ENCODE measurements around the gene DEPDC5.

The DEPDC5 gene

GRCh38 chr22:31926969-31927368 lies 173.2 kb downstream of the DEPDC5 start:
- DNase-seq (ENCODE audit: low read depth), result no peak

GRCh38 chr22:31927562-31927961 lies 173.7 kb downstream of the DEPDC5 start:
- no peak for DNase-seq (ENCODE audit: low read depth)

GRCh38 chr22:31929167-31929930 lies 175.5 kb downstream of the DEPDC5 start:
- no peak for DNase-seq (ENCODE audit: low read depth)

- no peak for DNase-seq (ENCODE audit: low read depth)
Observed at GRCh38 chr22:31932863-31933262, 179.0 kb downstream of the DEPDC5 start.

GRCh38 chr22:31933406-31933805 lies 179.6 kb downstream of the DEPDC5 start:
- no peak for DNase-seq (ENCODE audit: low read depth)

- no peak for DNase-seq (ENCODE audit: low read depth)
Observed at GRCh38 chr22:31933816-31934482, 180.1 kb downstream of the DEPDC5 start.

GRCh38 chr22:31935961-31936635 lies 182.3 kb downstream of the DEPDC5 start:
- DNase-seq (ENCODE audit: low read depth), result no peak

GRCh38 chr22:31937341-31937740 lies 183.5 kb downstream of the DEPDC5 start:
- DNase-seq (ENCODE audit: low read depth), result no peak

- DNase-seq (ENCODE audit: low read depth), result no peak
Observed at GRCh38 chr22:31938296-31938695, 184.5 kb downstream of the DEPDC5 start.

GRCh38 chr22:31940506-31940905 lies 186.7 kb downstream of the DEPDC5 start:
- DNase-seq (ENCODE audit: low read depth), result no peak

- DNase-seq (ENCODE audit: low read depth), result no peak
Observed at GRCh38 chr22:31942091-31942490, 188.3 kb downstream of the DEPDC5 start.

GRCh38 chr22:31943206-31943977 lies 189.6 kb downstream of the DEPDC5 start:
- no peak for DNase-seq (ENCODE audit: low read depth)

- peak; percentile 64 for DNase-seq (ENCODE audit: low read depth)
Observed at GRCh38 chr22:31943978-31944699, 190.3 kb downstream of the DEPDC5 start, which contains the start of gene YWHAH. TSS of gene YWHAH (plus strand) at chr22:31944535. CDS start at chr22:31944734, 199 bp downstream.

GRCh38 chr22:31944700-31945442 lies 191.1 kb downstream of the DEPDC5 start:
- DNase-seq (ENCODE audit: low read depth), result no peak

- DNase-seq (ENCODE audit: low read depth), result no peak
Observed at GRCh38 chr22:31945443-31945855, 191.6 kb downstream of the DEPDC5 start.

- DNase-seq (ENCODE audit: low read depth), result no peak
Observed at GRCh38 chr22:31945971-31946680, 192.3 kb downstream of the DEPDC5 start.

- DNase-seq (ENCODE audit: low read depth), result no peak
Observed at GRCh38 chr22:31947296-31947695, 193.5 kb downstream of the DEPDC5 start.

- DNase-seq (ENCODE audit: low read depth), result no peak
Observed at GRCh38 chr22:31948002-31948401, 194.2 kb downstream of the DEPDC5 start.

GRCh38 chr22:31950226-31950625 lies 196.4 kb downstream of the DEPDC5 start:
- no peak for DNase-seq (ENCODE audit: low read depth)
